GM18519 (cell line): ENCODE measurements around the gene EXD3.

Experiments used
- ATAC-seq: cut with Tn5 transposase; IDR thresholded peaks from one replicate; pipeline ENCODE4 v1.9.1; 2021; ENCODE audit warnings: mild to moderate bottlenecking, moderate library complexity; ENCODE audit not compliant: unreplicated experiment, low FRiP score

Gene EXD3

DNA sequence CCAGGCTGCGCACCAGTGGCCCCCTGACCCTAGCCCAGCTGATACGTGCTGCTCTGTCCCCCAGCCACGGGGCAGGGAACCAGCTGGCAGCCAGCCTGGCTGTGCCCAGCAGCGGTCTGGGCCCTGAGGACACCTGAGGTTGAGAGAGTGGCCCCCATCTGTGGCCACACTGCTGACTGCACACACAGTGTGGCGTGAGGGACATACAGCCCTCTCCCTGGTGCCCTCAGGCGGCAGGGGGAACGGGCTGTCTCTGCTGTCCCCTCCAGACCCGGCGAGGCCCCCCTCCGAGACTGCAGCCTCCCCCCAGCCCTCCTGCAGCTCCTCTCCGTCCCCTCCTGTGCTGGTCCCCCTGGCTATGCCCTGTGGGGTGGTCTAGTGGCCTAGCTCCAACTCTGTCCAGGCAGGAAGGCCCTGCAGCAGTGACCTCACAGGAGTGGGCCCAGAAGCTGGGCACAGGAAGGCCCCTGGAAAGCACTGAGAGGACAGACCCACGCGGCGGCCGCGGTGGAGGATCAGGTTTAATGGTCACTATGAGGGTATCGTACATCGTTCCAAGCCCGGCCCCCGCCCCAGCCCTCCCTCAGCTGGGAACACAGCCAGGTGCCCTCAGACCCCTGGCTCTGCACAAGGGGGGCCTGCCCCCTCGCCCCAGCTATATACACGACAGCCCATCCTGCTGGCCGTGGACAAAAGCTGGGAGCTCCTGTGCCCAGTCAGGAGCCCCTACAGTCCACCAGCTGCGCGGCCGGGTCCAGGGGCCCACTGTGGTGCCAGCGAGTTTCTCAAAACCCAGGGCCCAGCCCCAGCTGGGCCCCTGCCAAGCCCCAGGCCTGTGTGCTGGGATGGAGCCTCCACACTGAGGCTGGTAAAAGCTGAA lies 25.0 kb upstream of the EXD3 start:
- no peak for ATAC-seq

DNA sequence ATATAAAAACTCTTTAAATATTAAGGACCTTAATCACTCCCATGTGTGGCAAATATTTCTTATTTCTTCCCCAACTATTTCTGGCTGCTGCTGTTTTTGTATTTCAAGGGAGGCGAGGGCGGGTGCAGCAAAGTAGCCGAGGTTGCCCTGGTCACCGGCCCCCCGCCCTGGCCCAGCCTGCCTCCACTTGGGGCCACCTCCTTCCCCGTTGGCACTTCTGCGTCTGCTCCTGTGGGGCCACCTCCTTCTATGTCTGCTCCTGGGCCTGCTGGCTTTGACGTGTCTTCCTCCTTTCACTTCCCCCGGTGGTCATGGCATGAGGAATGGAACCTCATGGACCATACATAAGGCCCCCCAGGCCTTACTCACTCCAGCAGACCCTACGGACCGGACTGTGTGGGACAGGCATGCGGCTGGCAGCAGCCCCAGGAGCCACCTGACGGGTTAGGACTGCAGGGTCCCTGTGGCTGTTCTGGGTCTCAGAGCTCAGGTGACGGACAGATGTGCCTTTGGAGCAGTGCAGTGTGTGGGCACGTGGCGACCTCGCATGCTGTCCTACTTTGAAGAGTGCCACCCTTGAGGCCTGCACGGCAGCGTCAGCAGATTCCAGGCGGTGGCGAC lies 24.0 kb upstream of the EXD3 start:
- ATAC-seq, result no peak

DNA sequence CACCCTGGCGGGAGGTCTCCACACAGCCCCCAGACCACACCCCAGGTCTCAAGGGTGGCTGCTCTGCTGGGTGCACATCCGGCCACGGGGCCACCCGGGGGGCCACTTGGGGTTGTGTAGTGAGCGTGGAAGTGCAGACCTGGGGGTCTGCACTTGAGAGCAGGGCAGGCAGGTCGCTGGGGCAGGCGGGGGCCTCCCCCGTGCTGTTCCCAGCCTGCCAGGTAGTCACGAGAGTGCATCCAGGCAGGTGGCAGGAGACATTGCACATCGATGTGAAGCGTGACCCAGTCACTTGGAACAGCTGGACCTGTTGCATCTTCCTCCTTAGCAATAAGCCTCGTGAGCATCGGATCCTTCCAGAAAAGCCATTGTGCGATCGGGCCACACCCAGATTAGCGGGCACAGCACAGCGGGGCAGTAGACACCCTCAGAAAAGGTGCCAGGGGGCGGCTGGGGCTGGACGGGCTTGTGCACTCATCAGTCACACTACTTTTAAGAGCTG lies 23.0 kb upstream of the EXD3 start:
- no peak for ATAC-seq

DNA sequence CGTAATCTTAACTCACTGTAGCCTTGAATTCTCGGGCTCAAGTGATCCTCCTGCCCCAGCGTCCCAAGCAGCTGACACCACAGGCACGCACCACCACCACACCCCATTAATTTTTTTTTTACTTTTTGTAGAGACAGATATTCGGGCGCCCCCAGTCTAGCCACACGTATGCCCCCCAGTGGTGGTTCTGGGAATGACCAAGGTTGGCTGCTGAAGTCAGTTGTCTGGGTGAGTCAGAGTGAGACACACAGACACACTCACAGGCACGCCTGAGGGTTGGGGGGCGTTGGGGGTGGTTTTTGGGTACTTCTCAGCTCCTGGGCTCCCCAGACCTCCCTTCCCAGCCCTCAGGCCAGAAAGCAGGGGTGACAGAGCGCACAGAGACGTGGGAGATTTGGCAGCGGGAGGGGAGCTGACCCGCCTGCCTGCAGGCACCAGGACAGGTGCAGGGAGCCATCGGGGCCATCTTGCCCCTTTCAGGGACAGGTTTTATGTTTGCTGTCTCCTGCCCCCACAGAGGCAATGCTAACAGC lies 22.4 kb upstream of the EXD3 start:
- ATAC-seq, result no peak

DNA sequence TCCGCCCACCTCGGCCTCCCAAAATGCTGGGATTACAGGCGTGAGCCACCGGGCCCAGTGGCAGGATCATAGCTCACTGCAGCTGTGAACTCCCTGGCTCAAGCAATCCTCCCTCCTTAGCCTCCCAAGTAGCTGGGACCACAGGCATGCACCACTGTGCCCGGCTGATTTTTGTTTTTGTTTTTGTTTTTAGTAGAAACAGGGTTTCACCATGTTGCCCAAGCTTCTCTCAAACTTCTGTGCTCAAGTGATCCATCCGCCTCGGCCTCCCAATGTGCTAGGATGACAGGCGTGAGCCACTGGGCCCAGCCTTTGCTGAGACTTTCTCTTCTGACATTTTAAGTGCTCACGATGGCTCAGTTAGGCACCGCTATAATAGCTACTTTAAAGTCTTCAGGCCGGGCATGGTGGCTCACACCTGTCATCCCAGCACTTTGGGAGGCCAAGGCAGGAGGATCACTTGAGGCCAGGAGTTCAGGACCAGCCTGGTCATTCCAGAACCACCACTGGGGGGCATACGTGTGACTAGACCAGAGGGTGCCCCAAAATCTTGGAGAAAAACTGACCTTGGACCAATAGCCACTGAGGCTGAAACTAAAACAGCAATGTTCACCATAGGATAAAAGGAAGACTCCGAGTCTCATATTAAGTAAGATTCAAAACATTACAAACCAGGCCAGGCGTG lies 21.3 kb upstream of the EXD3 start:
- no peak for ATAC-seq

DNA sequence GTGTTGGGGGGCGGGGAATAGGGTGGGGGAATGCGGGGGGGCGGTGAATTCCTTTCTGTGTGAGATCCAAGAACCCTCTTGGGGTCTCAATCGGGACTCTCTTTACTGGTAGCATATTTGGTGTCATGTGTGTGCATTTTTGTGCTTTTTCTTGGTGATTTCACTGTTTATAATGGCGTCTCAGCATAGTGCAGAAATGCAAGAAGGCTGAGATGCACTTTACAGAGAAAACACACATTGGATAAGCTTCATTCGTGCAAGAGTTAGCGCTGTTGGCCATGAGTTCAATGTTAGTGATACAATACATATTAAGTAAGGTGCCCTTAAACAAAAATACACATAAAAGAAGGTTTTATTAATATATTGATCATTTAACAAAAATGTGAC lies 19.0 kb upstream of the EXD3 start:
- ATAC-seq, result no peak

DNA sequence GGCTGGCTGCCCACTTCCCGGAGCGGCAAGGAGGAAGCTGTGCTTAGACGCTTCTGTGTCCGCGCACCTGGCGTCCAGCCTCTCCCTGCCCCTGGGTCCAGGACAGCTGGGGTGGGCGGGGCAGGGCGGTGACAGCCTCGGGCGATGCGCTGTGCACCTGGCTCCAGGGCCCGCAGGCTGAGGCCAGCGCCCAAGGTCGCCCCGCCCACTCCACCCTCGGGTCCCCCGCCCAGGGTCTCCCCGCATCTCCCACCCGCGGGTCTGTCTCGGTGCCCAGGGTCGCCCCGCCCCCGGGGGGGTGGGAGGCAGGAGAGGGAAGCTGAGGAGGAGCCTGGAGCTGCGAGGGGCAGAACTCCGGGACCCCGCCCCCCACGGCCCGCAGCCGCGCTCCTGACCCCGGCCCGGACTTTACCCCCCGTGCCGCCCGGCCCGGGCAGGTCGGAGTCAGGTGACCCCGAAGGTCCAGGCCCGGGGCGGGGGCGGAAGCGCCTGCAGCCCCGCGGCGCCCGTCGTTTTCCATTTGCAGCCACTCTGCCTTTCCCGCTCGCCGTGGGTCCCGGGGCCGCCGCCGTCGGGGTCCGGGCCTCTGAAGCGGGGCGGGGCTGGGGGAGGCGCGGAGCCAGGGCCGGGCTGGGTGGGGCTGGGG lies 18.4 kb upstream of the EXD3 start, which contains the start of gene ENTPD8:
Gene ENTPD8, minus strand, starts transcription at position 69 of the 646 bp plus-strand sequence. CDS start 3,072 bp downstream, outside the sequence.
- ATAC-seq, result no peak

DNA sequence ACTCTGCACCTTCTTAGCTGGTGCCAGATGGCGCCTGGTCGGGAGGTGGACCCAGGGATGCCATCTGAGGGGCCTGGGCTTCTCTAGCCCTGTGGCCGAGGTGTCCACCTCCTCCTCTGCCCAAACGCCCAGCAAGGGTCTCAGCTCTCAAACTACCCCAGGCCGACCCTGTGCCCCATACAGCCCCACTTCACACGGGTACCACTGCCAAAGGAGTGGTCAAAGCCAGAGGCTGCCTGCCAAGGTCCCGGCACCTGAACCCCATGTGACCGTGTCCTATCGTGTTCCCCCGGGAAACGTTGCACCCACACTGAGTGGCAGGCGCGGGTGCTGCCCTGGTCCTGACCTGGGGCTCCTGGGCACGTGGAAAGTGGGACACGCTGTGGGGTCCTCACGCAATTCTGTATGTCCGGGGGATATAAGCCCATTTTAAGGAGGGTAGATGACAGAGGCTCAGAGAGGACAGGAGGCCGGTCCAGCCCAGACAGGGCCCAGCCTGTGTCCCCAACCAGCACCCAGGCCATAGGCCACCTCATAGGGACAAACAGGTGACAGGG lies 16.3 kb upstream of the EXD3 start:
- ATAC-seq, result no peak

DNA sequence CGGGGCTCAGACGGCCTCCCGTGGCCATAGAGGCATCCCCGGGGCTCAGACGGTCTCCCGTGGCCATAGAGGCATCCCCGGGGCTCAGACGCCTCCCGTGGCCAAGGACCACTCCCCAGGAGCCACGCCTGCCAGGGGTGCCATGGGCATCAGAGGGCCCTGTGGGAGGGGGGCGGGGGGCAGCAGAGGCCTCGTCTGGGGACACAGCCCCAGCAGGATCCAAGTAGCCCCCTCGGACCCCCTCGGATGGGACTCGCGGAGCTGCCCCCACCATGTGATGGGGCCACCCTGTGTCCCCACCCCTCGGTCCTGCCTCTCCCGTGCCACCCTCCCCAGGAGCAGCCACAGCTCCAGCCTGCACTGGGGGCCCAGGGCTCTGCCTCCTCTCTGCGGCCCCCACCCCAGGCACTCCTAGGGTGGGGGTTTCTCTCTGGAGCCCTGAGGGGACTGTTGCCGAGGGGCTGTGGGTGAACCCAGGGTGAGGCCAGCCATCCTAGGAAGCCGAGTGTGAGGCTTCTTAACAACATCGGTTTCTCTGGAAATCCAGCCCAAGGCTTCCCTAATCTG lies 15.7 kb upstream of the EXD3 start:
- ATAC-seq, result no peak

DNA sequence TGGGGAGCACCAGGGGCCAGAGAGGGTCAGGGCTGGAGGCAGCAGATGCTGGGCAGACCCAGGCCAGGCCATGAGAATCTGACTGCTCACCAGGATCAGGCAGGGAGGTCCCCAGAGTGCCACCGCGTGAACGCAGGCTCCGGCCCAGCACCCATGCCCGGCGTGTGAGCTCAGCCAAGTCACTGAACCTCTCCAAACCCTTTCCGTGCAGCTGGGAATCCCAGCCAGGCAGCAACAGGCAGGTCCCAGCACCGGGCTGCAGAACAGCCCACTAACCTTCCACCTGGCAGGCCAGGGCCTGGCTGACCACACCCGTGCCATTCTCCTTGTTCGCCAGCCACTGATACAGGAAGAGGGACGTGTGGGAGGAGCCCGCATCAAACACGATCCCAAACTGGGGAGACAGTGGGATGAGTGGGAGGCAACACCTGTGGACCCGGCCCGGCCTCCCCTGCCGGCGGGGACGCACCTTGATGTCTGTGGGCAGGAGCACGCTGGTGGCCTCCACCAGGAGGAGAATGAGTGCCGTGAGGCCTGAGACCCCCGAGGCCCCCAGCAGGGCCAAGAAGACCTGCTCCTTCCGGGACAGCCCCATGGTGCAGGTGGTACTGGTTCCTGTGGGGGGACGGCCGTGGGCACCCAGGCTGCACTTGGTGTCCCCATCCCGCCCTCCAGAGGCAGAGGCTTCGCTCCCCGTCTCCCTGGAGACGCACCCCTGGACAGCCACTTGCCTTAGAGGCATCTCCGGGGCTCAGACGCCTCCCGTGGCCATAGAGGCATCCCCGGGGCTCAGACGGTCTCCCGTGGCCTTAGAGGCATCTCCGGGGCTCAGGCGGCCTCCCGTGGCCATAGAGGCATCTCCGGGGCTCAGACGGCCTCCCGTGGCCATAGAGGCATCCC lies 15.0 kb upstream of the EXD3 start:
- ATAC-seq, result no peak

DNA sequence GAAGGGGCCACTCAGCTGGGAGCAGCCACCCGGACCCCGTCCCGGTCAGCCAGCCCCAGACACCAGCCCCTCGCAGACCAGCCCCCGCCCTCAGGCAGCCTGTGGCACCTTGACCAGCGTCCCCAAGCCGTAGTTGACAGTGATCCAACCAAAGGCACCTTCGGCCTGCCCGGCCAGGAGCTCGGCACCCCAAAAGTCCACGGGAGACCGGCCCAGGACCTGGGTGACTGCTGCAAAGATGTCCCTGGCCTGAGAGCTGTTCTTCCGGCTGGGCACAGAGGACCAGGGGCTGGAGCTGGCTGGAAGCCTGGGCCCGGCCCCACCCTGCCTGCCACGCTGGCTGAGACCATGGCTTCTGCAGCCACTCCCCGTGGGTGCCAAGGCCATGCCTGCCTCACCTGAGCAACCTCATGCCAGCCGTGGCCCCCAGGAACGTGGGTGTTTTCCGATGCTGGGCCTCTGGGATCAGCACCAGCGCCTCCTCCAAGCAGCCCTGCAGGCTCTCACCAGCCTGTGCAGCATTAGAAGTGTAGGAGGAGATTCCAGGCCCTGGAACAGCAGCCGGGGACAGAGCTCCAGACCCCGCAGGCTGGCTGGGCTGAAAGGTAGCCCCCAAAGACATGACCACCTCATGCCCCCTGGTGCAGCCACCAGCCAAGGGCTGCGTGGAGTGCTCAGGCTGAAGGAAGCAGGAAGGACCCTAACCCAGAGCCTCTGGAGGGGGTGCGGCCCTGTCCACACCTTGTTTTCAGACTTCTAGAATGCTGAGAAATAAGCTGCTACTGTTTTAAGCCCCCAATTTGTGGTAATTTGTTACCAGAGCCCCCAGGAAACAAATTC lies 14.0 kb upstream of the EXD3 start:
- no peak for ATAC-seq

DNA sequence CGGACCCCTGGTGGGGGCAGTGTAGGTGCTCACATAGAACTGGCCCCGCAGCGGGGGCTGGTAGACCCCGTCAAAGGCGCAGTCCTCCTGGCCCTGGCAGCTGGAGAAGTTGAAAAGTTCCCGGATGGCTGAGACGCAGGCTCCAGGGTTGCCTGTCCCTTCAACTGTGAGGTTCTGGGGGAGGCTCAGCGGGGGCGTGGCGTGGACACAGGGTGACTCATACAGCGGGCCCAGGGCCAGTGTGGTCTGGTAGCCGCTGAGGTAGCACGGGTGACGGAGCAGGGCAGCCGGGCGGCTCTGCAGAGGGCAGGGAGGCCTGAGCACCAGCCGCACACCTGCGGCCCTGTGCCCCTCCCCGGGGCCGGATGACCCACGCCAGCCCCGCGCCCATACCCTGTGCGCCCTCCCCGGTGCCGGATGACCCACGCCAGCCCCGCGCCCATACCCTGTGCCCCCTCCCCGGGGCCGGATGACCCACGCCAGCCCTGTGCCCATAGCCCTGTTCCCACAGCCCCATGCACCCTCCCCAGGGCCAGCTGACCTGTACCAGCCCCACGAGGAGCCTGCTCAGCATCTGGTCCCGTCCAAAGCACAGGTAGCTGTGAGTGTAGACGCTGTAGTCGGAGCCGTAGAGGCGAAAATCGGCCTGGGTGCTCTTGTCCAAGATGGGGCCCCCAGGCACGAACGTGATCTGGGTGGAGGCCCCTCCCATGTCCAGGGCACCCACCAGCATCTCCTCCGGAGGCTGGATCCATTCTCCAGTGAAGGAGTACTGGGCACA lies 13.2 kb upstream of the EXD3 start:
- no peak for ATAC-seq

DNA sequence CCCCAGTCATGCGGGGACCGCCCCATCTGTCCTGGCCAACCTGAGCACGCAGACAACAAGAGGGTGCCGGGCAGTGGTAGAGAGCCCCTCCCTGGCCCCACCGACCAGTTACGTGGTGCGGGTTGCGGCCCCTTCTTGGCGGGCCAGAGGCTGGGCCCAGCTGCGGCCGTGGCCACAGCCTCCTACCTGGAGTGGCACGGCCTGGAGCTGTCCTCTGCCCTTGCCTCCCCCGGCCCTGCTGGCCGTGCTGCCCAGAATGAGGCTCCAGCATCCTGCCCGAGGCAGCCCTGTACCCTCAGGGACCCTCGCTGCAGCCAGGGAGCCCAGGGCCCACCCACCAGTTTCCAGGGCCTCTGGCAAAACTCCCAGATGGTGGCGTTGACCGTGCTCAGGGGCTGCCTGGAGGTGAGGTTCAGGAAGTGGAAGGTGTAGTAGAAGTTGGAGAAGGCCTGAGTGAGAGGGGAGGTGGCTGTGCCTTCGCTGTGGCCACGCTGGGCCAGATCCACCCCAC lies 12.5 kb upstream of the EXD3 start:
- no peak for ATAC-seq

DNA sequence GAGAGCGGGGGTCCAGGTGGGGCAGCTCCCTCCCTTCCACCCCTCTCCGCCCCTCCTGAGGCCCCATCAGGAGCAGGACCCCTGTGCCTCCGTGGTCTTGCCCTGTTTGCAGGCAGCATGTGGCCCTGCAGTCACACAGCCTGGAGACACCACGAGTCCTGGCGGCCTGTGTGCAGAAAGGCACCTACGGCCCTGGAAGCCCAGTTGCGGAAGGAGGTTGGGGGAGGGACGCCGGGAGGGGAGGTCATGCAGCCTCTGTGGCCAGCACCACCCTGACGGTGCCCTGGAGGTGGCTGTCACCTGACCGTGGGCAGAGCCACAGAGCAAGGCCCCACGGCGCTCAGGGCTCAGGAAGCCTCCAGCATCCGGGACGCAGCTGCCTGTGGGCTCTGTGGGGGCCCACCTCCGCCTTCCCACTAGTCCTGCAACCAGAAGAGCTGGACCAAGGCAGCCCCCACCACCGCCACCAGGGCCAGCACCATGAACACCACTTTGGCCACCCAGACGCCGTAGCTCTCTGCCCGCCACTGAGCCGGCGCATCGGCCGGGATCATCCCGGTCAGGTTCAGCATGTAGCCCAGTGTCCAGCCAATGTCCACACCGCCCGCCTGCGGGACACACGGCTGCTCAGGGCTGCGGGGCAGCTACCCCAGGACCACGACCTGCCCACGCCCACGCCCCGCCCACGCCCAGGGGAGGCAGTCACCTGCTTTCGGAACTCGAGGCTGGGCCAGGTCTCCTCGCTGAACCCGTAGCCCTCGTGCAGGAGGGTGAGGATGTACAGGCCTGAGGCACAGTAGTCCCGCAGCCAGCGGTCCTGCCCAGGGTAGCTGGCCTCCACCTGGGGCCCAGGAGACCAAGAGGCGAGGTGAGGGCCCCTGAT lies 11.8 kb upstream of the EXD3 start:
- no peak for ATAC-seq

DNA sequence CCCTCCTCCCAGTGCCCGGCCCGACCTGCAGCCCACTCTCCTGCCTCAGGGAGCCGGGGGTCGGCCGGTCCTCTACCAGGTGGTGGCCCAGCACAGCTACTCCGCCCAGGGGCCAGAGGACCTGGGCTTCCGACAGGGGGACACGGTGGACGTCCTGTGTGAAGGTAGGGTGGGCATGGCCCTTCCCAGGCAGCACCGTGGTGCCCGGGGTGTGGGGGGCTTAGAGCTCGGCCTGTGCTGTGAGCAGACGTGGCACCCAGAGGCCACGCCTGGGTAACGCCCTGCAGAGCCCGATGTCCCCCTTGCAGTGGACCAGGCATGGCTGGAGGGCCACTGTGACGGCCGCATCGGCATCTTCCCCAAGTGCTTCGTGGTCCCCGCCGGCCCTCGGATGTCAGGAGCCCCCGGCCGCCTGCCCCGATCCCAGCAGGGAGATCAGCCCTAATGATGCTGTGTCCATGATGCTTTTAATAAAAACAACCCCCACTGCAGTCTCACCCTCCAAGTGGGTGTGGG lies 11.0 kb upstream of the EXD3 start:
- ATAC-seq, result no peak
